Effector CD4-positive, alpha-beta T cell (primary cell): ENCODE measurements around the gene TROAP.

Experiments
- DNase-seq: peaks from one replicate; pipeline ENCODE4 v3.0.0-alpha.2; 2020

TROAP gene

DNA sequence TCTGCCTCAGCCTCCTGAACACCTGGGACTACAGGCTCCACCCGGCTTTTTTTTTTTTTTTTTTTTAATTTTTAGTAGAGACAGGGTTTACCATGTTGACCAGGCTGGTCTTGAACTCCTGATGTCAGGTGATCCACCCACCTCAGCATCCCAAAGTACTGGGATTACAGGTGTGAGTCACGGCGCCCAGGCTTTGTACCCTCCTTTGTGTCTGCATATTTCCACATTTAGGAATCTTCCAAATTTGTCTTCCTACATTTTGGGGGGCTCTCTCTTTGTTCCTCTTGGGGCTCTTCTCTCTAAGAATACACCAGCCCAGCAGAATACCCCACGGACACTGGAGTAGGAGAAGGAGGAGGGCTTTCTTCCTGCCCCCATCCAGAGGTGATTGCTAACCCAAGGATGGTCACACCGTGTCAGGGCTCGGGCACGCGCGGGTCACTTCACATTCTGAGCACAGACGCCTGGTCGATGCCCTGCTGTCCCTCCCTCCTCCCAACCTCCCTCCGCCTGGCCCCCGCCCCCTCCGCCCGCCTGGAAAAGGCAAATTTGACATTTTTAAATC, 21.5 kb downstream of the TROAP start:
- no peak for DNase-seq

- DNase-seq = no peak
Observed at GRCh38 chr12:49345051-49345824, 22.2 kb downstream of the TROAP start.

- no peak for DNase-seq
Observed at GRCh38 chr12:49345825-49346658, 23.0 kb downstream of the TROAP start.

- DNase-seq = no peak
Observed at GRCh38 chr12:49346659-49347310, 23.7 kb downstream of the TROAP start, which contains the start of gene DNAJC22. Gene DNAJC22 (plus strand): TSS chr12:49346888. CDS start chr12:49348873, 1,985 bp downstream.

- peak; percentile 72 for DNase-seq
Observed at GRCh38 chr12:49347311-49348193, 24.5 kb downstream of the TROAP start.

DNA sequence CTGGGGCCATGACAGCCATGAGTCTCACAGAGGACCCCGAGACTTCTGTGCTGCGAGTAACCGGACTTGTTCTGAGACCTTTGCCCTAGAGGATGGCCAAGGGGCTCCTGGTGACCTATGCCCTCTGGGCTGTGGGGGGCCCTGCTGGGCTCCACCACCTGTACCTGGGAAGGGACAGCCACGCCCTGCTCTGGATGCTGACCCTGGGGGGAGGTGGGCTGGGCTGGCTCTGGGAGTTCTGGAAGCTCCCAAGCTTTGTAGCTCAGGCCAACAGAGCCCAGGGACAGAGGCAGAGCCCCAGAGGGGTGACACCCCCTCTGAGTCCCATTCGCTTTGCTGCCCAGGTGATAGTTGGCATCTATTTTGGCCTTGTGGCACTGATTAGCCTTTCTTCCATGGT, 25.7 kb downstream of the TROAP start:
- no peak for DNase-seq

GRCh38 chr12:49349266-49349665, 26.2 kb downstream of the TROAP start:
- DNase-seq = no peak

DNA sequence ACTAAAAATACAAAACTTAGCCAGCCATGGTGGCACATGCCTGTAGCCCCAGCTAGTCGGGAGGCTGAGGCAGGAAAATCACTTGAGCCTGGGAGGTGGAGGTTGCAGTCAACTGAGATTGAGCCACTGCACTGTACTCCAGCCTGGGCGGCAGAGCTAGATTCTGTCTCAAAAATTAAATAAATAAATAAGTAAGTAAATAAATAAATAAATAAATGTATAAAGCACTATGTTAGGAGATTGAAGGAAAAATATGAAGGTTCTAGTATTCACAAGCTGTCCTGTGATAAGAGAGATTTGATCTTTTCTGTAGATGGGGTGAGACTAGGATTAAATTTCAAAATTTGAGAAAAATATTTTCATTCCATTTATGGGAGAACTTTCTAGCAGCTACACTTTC, 29.3 kb downstream of the TROAP start:
- no peak for DNase-seq

GRCh38 chr12:49355913-49356312, 32.9 kb downstream of the TROAP start:
- DNase-seq = no peak

DNA sequence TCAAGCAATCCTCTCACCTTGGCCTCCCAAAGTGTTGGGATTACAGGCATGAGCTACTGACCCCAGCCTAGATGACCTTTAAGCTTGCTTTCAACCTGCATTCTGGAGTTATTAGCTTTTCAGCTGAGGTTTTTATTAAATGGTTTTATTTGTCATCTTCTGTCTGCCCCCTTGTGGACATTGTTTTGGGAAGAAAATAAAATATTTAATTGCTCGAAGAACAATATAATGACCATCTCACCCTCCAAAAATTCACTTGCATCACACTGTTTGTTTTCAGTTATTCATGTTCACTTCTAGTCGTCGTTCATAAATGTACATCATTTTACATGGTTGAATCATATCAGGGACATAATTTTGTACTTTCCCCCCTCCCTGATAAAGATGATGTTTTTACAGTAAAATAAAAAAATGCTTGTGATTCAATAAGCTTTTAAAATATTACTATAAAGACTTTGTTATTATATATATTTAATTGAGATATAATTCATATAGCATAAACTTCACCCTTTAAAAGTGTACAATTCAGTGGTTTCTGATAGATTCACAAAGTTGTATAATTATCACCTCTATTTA, 34.1 kb downstream of the TROAP start:
- DNase-seq = no peak

GRCh38 chr12:49358483-49359141, 35.6 kb downstream of the TROAP start:
- DNase-seq = no peak

GRCh38 chr12:49359671-49360070, 36.6 kb downstream of the TROAP start:
- DNase-seq = no peak

- DNase-seq = no peak
Observed at GRCh38 chr12:49362077-49362476, 39.0 kb downstream of the TROAP start.

DNA sequence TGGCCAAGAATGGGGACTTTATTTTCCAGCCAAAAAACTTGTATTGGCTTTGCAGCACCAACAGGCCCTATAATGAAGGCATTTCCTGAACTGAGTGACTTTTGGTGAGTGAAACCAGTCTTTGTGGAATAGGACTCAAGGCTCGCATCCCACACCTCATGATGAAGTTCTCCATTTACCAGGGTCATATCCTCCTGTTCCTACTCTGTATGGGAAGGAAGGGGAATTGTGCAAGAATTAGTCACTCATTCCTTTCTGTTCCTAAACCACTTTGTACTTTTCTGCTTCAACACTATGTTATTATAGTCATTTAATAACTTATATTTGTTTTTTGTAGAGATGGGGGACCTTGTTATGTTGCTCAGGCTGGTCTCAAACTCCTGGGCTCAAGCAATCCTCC, 41.9 kb downstream of the TROAP start:
- no peak for DNase-seq

DNA sequence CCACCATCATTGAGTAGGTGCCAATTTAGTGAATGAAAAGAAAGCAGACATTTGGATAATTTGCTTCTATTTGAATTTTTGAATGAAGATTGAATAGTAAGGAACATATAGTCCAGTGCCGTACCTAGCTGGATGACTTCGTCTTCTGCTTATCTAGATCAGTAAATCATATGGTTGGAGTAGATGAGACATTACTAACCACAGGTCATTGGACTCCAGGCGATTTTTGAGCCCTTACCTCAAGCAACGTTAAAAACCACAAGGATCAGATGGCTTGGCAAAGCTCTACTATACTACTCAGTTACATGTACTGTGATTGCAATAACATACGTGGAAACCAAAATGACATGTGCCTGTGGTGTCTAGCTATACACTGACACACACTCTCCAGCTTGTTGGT, 42.5 kb downstream of the TROAP start:
- DNase-seq = no peak

GRCh38 chr12:49366096-49366651, 43.1 kb downstream of the TROAP start:
- DNase-seq = no peak

DNA sequence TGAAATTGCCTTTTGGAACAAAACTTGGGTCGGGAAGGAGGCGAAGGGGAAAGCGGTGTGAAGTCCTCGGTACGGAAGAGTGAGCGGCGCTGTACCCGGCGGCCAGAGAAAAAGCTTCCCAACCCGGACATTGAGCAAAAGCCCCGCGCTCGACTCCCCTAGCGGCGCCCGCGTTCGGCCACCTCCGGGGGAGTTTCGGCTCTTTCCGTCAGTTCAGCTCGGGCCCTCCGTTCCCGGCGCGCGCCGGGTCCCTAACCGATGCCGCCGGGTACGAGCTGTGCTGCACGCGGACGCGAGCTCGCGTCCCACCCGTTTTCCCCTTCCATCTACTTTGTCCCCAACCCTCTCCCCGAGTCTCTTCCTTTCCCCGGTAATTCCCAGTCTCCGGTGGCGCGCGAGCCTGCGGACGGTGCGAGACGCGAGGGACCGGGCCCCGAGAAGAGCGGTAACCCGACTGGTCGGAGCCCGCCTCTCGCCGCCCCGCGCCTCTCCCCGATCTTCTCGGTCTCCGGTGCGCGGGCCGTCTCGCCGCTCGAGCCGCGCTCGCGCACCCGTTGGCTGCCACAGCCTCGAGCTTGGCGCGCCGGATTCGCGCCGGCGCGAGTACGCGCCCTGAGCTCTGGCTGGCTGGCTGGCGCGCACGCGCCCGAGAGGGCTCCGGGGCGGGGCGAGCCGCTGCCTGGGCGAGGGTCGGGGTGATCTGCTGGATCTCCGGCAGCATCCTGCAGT, 43.8 kb downstream of the TROAP start:
- DNase-seq = peak; percentile 81

- DNase-seq = no peak
Observed at GRCh38 chr12:49367381-49368239, 44.6 kb downstream of the TROAP start, which contains the start of gene SPATS2. Gene SPATS2 (plus strand): TSS chr12:49367462. CDS start chr12:49461013, 93,551 bp downstream.

GRCh38 chr12:49368240-49368600, 45.2 kb downstream of the TROAP start:
- no peak for DNase-seq
